HL-60 (cell line): ENCODE data around the gene MED15.

ENCODE experiments used
- DNase-seq, 2 experiments: peaks; one replicate each; pipeline ENCODE4 v3.0.0-alpha.2; 2010 to 2020; ENCODE audit warnings: low read depth in 1 of 2, low spot score in 1 of 2
- H3K27ac ChIP-seq: fragments of 250-450 bp; sonication (Bioruptor Pico); replicated peaks from 2 replicates; pipeline ENCODE4 v1.5.1; 2020; ENCODE audit warnings: mild to moderate bottlenecking, moderate library complexity
- H3K27me3 ChIP-seq: fragments of 250-450 bp; sonication (Bioruptor Pico); 2 replicates; pipeline ENCODE4 v1.5.1; 2021; ENCODE audit warnings: mild to moderate bottlenecking, moderate library complexity; ENCODE audit not compliant: insufficient read depth, poor library complexity, severe bottlenecking
- H3K4me3 ChIP-seq: replicated peaks from 2 replicates; pipeline ENCODE4 v1.5.1; 2011; ENCODE audit warnings: mild to moderate bottlenecking, control low read depth, low read length; ENCODE audit not compliant: insufficient read depth
- GABPA ChIP-seq: IDR thresholded peaks from 2 replicates; pipeline ENCODE4 v1.6.1; 2012; ENCODE audit warnings: low read depth
- POLR2AphosphoS5 ChIP-seq: IDR thresholded peaks from 2 replicates; pipeline ENCODE4 v1.6.1; 2012; ENCODE audit warnings: low read depth
- SPI1 ChIP-seq: IDR thresholded peaks from 2 replicates; pipeline ENCODE4 v1.6.1; 2012; ENCODE audit warnings: low read depth, mild to moderate bottlenecking, borderline replicate concordance
- TF ChIP-seq, protein P1 (sequence below): IDR thresholded peaks from 2 replicates; pipeline ENCODE4 v1.6.1; 2012; ENCODE audit warnings: low read depth; ENCODE audit not compliant: insufficient replicate concordance
- TF ChIP-seq, protein P2 (sequence below): IDR thresholded peaks from one replicate; pipeline ENCODE4 v1.5.1; 2011; ENCODE audit warnings: low read length, control low read depth, inconsistent platforms; ENCODE audit not compliant: insufficient read depth

The MED15 gene

DNA sequence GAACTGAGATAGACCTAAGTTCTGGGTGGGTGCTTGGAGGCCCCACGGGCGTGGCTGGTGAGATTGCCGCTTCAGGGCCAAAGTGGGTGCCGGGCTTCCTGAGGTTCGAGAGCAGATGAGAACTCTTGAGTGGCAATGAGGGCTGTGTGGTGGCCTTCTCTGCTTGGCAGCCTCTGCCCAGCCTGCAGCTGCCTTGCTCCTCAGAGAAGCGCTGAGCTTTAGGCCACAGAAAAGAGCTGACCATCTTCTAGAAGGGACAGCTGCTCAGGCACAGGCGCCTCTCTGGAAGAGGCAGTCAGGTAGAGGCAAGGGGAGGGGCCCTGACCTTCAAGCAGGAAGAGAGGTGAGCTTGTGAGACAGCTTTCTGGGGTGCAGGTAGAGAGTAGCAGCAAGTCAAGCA lies 72.8 kb downstream of the MED15 start:
- Histone ChIP-seq H3K27ac (no peak overlapping the region), H3K4me3 (no peak overlapping the region)
- TF ChIP-seq SPI1 (no peak), POLR2AphosphoS5 (no peak), GABPA (no peak)
- TF ChIP-seq, protein P1, sequence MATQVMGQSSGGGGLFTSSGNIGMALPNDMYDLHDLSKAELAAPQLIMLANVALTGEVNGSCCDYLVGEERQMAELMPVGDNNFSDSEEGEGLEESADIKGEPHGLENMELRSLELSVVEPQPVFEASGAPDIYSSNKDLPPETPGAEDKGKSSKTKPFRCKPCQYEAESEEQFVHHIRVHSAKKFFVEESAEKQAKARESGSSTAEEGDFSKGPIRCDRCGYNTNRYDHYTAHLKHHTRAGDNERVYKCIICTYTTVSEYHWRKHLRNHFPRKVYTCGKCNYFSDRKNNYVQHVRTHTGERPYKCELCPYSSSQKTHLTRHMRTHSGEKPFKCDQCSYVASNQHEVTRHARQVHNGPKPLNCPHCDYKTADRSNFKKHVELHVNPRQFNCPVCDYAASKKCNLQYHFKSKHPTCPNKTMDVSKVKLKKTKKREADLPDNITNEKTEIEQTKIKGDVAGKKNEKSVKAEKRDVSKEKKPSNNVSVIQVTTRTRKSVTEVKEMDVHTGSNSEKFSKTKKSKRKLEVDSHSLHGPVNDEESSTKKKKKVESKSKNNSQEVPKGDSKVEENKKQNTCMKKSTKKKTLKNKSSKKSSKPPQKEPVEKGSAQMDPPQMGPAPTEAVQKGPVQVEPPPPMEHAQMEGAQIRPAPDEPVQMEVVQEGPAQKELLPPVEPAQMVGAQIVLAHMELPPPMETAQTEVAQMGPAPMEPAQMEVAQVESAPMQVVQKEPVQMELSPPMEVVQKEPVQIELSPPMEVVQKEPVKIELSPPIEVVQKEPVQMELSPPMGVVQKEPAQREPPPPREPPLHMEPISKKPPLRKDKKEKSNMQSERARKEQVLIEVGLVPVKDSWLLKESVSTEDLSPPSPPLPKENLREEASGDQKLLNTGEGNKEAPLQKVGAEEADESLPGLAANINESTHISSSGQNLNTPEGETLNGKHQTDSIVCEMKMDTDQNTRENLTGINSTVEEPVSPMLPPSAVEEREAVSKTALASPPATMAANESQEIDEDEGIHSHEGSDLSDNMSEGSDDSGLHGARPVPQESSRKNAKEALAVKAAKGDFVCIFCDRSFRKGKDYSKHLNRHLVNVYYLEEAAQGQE, result no peak
- TF ChIP-seq, protein P2, sequence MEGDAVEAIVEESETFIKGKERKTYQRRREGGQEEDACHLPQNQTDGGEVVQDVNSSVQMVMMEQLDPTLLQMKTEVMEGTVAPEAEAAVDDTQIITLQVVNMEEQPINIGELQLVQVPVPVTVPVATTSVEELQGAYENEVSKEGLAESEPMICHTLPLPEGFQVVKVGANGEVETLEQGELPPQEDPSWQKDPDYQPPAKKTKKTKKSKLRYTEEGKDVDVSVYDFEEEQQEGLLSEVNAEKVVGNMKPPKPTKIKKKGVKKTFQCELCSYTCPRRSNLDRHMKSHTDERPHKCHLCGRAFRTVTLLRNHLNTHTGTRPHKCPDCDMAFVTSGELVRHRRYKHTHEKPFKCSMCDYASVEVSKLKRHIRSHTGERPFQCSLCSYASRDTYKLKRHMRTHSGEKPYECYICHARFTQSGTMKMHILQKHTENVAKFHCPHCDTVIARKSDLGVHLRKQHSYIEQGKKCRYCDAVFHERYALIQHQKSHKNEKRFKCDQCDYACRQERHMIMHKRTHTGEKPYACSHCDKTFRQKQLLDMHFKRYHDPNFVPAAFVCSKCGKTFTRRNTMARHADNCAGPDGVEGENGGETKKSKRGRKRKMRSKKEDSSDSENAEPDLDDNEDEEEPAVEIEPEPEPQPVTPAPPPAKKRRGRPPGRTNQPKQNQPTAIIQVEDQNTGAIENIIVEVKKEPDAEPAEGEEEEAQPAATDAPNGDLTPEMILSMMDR, result no peak

GRCh38 chr22:20580611-20581502 lies 73.4 kb downstream of the MED15 start:
- DNase-seq, result no peak
- Histone ChIP-seq H3K27ac (no peak overlapping the region), H3K27me3 (no peaks in the 10 kb centered on the region), H3K4me3 (no peak overlapping the region)
- TF ChIP-seq SPI1, result no peak
- no peak for TF ChIP-seq POLR2AphosphoS5
- TF ChIP-seq, protein P1, result no peak
- no peak for TF ChIP-seq GABPA
- TF ChIP-seq, protein P2, result no peak

More for the DNA sequence above, 72.8 kb downstream of the MED15 start:
- no peaks in the 10 kb centered on the region for H3K27me3 ChIP-seq
- no peak for DNase-seq

DNA sequence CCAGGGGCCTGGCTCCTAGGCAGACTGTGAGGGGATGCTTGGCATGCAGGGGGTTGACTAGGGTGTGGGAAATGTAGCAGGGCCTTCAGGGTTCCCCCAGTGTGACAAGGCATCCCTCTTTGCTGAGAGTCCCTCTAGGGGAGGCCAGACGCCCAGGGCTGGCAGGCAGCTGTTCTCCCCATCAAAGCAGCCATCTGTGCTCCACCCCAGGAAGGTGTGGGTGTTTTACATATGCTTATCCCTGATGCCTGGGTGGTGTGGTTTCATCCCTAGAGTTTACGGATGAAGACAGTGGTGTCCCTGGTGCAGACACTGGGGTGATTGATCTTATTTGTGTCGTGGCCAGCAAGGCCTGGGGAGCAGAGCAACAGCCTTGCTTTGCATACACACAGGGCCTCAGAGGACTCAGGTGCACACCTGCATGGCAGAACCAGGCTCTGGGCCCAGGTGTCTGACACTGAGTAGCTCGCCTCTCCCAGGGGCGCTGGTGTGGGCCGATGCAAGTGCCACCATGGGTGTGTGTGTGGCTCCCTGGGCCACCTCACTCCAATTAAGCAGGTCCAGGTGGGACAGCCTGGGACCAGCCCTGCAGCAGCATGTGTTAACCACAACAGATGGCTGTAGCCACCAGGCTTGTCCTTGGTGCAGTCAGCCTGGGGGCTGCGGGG lies 74.2 kb downstream of the MED15 start:
- no peak for DNase-seq
- no peak overlapping the region for H3K4me3 ChIP-seq
- no peak for TF ChIP-seq SPI1
- no peak for TF ChIP-seq GABPA
- no peak for TF ChIP-seq POLR2AphosphoS5
- TF ChIP-seq, protein P2, result no peak
- TF ChIP-seq, protein P1, result no peak
- H3K27ac ChIP-seq, result no peak overlapping the region
- no peaks in the 10 kb centered on the region for H3K27me3 ChIP-seq
